ENCODE results near the gene GPR37L1.

The GPR37L1 gene

DNA sequence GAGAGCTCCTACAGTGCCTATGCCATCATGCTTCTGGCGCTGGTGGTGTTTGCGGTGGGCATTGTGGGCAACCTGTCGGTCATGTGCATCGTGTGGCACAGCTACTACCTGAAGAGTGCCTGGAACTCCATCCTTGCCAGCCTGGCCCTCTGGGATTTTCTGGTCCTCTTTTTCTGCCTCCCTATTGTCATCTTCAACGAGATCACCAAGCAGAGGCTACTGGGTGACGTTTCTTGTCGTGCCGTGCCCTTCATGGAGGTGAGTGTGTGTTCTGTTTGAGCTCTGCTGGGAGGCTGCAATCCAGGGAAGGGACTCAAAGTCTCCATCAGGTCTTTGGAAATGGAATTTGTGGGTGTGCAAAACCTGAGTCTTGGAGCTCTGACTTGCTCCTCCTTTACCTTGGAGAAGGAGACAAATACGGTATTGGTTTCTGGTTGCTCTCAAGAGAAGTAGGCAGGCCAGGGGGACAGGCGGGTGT, 658 bp downstream of the GPR37L1 start:
- Histone ChIP-seq H3K27ac (peak overlapping the region; percentile 48), H3K9me3 (ENCODE audit: severe bottlenecking) (no peaks in the 10 kb centered on the region), H3K36me3 (no peaks in the 10 kb centered on the region), H3K27me3 (ENCODE audit: insufficient read depth, low read depth, severe bottlenecking) (no peaks in the 10 kb centered on the region), H3K4me3 (ENCODE audit: low read depth, low read length) (no peak overlapping the region)
- TF ChIP-seq CTCF (IDR thresholded peaks at IDR 0.05; ENCODE audit: low read depth, low read length): no peak
- DNase-seq: no peak

- Histone ChIP-seq H3K9me3 (ENCODE audit: severe bottlenecking) (no peaks in the 10 kb centered on the region), H3K27ac (peak overlapping the region; percentile 48), H3K27me3 (ENCODE audit: insufficient read depth, low read depth, severe bottlenecking) (no peaks in the 10 kb centered on the region), H3K36me3 (no peaks in the 10 kb centered on the region), H3K4me3 (ENCODE audit: low read depth, low read length) (no peak overlapping the region)
- peak; percentile 76 for DNase-seq
- TF ChIP-seq CTCF (IDR thresholded peaks at IDR 0.05; ENCODE audit: low read depth, low read length): no peak
These were observed 1.4 kb downstream of the GPR37L1 start for GRCh38 chr1:202124142-202124541.

GRCh38 chr1:202125611-202126010, 2.9 kb downstream of the GPR37L1 start:
- no peaks in the 10 kb centered on the region for H3K36me3 ChIP-seq
- no peak for DNase-seq
- no peak overlapping the region for H3K27ac ChIP-seq
- TF ChIP-seq CTCF (IDR thresholded peaks at IDR 0.05; ENCODE audit: low read depth, low read length): no peak
- no peaks in the 10 kb centered on the region for H3K9me3 ChIP-seq (ENCODE audit: severe bottlenecking)
- no peak overlapping the region for H3K4me3 ChIP-seq (ENCODE audit: low read depth, low read length)
- no peaks in the 10 kb centered on the region for H3K27me3 ChIP-seq (ENCODE audit: insufficient read depth, low read depth, severe bottlenecking)

DNA sequence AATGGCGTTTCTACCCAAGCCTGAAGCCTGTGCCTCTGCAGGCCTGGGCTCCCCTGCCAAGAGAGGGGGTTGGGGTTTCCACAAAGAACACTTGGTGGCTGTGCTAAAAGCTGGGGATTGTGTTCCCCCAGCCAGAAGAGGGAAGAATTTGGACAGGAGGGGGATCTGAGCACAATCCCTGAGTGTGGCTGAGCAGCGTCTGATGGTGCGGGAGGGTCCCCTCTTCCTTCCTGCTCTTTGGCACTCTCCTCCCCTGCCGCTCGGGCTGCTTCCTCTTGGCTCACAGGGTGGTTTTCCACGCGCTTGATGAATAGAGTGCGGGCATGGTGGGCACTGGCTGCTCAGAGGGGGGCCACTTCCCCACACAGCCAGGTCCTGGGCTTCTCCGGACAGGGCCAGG, 3.7 kb downstream of the GPR37L1 start:
- Histone ChIP-seq H3K4me3 (ENCODE audit: low read depth, low read length) (no peak overlapping the region), H3K36me3 (peaks cover 6% of the 10 kb centered on the region; the same call in 1 of the 2 replicates), H3K27ac (no peak overlapping the region), H3K9me3 (ENCODE audit: severe bottlenecking) (no peaks in the 10 kb centered on the region), H3K27me3 (ENCODE audit: insufficient read depth, low read depth, severe bottlenecking) (no peaks in the 10 kb centered on the region)
- no peak for TF ChIP-seq CTCF (IDR thresholded peaks at IDR 0.05; ENCODE audit: low read depth, low read length)
- DNase-seq: no peak

- Histone ChIP-seq H3K27ac (no peak overlapping the region), H3K9me3 (ENCODE audit: severe bottlenecking) (no peaks in the 10 kb centered on the region), H3K36me3 (peaks cover 10% of the 10 kb centered on the region), H3K4me3 (ENCODE audit: low read depth, low read length) (no peak overlapping the region), H3K27me3 (ENCODE audit: insufficient read depth, low read depth, severe bottlenecking) (no peaks in the 10 kb centered on the region)
- no peak for TF ChIP-seq CTCF (IDR thresholded peaks at IDR 0.05; ENCODE audit: low read depth, low read length)
- no peak for DNase-seq
These were observed 4.3 kb downstream of the GPR37L1 start for GRCh38 chr1:202127061-202127460.

Measured in WERI-Rb-1 (cell line).